ENCODE results near the gene TTYH3. TPM values are rescaled to one million over a fixed set of nuclear protein-coding genes. Genes with fewer than 3 reads are reported as not detected.

TTYH3 gene
- total RNA-seq, 2 donors from 2014 or later, result 14.3 to 17.9 TPM

DNA sequence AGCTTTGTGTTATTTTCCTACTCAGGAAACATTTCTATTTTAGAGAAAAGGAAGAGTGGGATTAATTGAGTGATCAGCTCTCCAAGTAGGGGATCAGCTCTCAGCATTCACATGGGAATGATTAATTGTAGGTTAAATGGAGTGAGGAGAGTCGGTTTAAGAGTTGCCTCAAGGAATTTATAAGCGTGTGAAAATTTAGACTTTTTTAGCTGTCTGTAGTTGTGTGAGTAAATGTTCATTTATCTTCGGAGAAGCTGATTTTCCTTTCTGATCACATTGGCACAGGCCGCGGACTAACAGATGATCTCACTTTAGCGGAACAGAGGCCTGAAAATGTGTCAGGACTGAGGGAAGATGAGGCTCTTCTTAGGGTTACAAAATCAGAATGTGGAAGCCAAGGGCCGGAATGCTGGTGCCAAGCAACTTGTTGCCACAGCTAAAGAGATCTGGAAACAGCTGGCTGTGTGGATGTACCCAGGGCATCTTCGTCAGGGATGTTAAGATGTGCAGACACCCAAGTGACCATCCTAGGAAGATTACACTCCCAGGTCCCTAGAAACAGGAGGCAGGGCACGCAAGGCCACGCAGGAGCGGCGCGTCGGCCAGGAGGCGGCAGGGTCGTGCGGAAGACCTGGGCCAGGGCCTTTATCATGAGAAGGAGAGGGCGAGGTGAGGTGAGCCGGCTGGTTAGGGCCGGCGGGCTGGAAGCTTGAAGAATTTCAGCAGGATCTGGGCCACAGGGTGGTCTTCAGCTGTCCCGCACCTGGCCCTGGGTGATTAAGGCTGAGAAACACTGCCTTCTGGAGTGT is 35.1 kb upstream of the TTYH3 start:
- H3K9me3 Mint-ChIP-seq, result no peaks in the 10 kb centered on the region
- H3K27me3 Mint-ChIP-seq, result no peaks in the 10 kb centered on the region
- ATAC-seq (replicated peaks), result no peak
- H3K27ac Mint-ChIP-seq, result no peak overlapping the region
- H3K4me1 Mint-ChIP-seq, result no peaks in the 10 kb centered on the region
- no peak overlapping the region for H3K4me3 Mint-ChIP-seq
- H3K36me3 Mint-ChIP-seq (ENCODE audit: low read depth), result peaks cover 44% of the 10 kb centered on the region

DNA sequence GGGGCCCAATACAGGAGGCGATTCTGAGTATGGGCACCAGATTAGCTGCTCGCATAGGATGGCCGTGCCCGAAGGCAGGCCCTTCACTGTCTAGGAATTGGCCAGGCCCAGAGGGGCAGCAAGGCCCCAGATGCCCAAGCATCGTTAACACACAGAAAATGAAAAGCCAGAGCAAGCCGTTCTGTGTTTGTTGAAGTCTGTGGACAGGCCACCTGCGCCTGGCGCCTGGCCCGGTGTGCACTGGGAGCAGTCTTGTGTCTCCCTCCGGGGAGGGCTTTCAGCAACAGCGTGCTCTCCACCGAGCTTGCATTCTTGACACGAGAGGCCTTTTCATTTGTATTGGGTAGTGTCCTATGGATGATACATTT is 34.5 kb upstream of the TTYH3 start:
- no peak overlapping the region for H3K4me3 Mint-ChIP-seq
- H3K9me3 Mint-ChIP-seq, result no peaks in the 10 kb centered on the region
- H3K4me1 Mint-ChIP-seq, result no peaks in the 10 kb centered on the region
- no peak overlapping the region for H3K27ac Mint-ChIP-seq
- no peak for ATAC-seq (replicated peaks)
- H3K36me3 Mint-ChIP-seq (ENCODE audit: low read depth), result peaks cover 40% of the 10 kb centered on the region
- H3K27me3 Mint-ChIP-seq, result no peaks in the 10 kb centered on the region

DNA sequence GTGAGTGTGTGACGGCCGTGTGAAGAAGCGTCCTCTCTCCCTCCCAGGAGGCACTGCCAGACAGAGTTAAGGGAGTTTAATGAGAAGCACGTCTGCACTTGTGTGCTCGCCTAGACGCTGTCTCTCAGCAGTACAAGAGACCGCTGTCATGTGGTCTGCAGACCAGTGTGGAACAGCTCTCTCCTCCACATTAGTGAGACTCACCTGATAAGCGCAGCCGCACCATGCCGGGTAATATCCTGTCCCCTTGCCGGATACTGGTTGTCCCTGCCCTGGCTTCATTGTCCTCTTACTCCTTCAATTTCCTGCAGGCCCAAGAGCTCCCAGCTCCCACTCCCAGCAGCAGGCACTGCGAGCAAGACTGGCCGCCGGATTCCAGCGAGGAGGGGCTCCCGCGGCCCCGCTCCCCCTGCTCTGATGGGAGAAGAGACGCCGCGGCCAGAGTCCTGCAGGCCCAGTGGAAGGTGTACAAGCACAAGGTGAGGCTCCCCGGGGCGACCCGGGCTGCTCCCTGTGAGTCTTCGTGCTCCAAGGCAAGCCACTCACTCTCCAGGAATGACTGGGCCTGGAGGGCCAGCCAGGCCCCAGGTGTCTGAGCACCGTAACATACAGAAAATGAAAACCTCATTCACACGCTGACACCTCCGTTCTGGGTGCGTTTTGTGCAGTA is 33.5 kb upstream of the TTYH3 start:
- Mint-ChIP-seq H3K4me3 (no peak overlapping the region), H3K36me3 (ENCODE audit: low read depth) (peaks cover 32% of the 10 kb centered on the region), H3K4me1 (no peaks in the 10 kb centered on the region), H3K9me3 (no peaks in the 10 kb centered on the region), H3K27ac (no peak overlapping the region), H3K27me3 (no peaks in the 10 kb centered on the region)
- no peak for ATAC-seq (replicated peaks)

DNA sequence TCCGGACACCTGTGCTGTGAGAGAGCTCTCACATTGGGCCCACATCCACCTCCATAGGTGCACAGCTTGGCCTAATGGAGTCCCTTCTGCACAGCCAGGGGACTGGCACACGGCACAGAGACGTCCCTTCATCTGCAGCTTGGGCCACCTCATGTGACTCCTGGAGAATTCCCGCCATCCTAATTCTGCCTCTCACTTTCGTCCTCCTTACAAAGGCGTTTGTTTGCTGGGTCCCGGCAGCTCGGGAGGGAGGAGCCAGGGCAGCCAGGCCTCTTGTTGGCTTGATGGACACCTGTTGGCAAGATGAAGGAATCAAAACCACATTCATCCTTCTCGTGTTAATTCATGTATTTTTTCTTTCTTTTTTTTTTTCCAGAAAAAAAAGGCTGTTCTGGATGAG is 30.7 kb upstream of the TTYH3 start:
- H3K36me3 Mint-ChIP-seq (ENCODE audit: low read depth), result peaks cover 21% of the 10 kb centered on the region
- H3K4me1 Mint-ChIP-seq, result no peaks in the 10 kb centered on the region
- H3K27me3 Mint-ChIP-seq, result no peaks in the 10 kb centered on the region
- no peaks in the 10 kb centered on the region for H3K9me3 Mint-ChIP-seq
- no peak overlapping the region for H3K4me3 Mint-ChIP-seq
- no peak overlapping the region for H3K27ac Mint-ChIP-seq
- ATAC-seq (replicated peaks), result no peak

DNA sequence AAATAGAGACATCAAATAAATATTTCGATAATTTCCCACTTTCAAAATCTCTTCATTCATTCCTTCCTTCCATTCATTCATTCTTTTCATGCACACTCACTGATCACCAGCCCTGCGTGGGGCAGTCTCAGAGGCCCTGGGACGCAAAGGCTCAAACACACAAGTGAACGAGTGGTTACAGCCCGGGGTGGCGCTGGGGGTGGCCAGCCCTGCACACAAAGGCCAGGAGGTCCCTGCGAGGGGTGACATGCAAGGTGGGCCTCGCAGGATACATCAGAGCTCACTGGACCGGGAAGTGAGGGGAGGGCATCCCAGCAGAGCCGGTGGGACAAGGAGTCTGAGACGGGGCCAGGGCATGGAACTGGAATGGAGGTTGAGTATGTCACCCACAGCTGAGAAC is 29.9 kb upstream of the TTYH3 start:
- peaks cover 21% of the 10 kb centered on the region for H3K36me3 Mint-ChIP-seq (ENCODE audit: low read depth)
- H3K4me3 Mint-ChIP-seq, result no peak overlapping the region
- no peak for ATAC-seq (replicated peaks)
- no peak overlapping the region for H3K27ac Mint-ChIP-seq
- H3K27me3 Mint-ChIP-seq, result no peaks in the 10 kb centered on the region
- no peaks in the 10 kb centered on the region for H3K4me1 Mint-ChIP-seq
- no peaks in the 10 kb centered on the region for H3K9me3 Mint-ChIP-seq

DNA sequence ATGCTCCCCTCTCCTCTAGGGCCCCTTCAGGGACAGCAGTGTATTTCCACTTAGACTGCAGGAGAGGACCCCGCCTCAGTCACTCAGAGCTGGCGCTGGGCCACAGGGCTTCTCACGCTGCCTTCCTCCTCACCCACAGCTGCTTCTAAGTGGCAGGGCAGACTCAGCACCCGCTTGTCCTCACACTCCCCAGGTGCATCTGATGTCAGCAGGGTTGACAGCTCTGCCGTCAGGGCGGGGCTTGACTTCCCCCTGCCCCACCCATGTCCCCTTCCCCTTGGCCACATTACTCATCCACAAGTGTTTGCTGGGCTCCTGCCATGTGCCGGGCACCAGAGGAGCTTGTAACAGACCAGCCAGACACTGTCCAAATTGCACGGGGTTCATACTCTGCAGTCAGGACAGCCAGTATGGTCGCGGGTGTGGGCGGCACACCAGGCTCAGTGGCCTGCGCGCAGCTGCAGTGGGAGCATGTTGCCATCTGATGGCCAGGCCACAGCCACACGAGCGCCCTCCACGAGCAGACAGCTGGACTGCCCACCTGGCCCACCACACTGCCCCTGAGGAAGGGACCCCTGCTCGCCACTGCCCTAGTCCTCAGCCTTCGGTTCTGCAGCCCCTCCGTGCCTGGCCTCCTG is 29.3 kb upstream of the TTYH3 start:
- H3K27me3 Mint-ChIP-seq, result no peaks in the 10 kb centered on the region
- H3K4me3 Mint-ChIP-seq, result no peak overlapping the region
- H3K9me3 Mint-ChIP-seq, result no peaks in the 10 kb centered on the region
- H3K27ac Mint-ChIP-seq, result no peak overlapping the region
- peaks cover 21% of the 10 kb centered on the region for H3K36me3 Mint-ChIP-seq (ENCODE audit: low read depth)
- no peak for ATAC-seq (replicated peaks)
- H3K4me1 Mint-ChIP-seq, result no peaks in the 10 kb centered on the region

DNA sequence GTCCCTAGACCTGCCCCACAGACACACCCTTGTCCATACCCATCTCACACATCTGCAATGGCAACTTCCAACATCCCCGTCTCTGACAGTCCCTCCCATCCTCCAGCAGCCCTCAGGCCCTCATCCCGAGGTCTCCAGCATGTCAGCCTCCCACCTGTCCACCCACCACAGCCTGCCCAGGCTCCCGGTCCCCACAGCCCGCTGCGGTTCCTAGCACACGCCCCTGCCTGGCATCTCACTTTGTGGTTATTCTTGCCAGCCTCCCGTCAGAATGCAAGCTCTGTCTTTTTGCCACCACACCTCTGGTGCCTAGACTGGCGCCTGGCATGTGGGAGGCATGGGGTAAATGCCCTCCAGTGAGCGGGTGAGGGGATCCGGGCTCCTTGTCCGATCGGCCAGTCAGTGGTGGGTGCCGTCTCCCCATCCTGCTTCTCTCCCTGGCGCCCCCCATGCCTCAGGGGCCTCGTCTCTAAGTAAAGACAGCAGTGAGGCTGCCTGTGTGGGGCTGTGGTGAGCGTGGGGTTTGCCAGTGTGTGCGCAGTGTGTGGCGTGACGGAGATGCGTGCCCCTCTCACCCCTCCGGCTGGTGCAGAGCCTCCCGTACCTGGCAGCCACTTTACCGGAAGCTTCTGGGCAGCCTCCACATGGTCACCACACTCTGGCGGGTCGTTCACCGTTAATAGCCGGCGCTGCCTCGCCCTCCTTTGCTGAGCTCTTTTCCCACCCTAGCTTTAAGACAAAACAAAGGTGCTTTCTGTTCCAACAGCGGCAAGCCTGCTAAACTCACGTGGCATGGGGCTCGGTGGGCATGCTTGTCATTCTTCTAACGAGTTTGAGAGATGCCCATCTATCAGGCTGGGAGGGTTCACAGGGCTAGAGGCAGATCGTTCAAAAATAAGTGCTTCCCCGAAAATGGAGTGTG is 28.5 kb upstream of the TTYH3 start:
- no peaks in the 10 kb centered on the region for H3K9me3 Mint-ChIP-seq
- no peak overlapping the region for H3K4me3 Mint-ChIP-seq
- no peak overlapping the region for H3K27ac Mint-ChIP-seq
- no peaks in the 10 kb centered on the region for H3K27me3 Mint-ChIP-seq
- H3K4me1 Mint-ChIP-seq, result no peaks in the 10 kb centered on the region
- ATAC-seq (replicated peaks), result no peak
- H3K36me3 Mint-ChIP-seq (ENCODE audit: low read depth), result peaks cover 21% of the 10 kb centered on the region

DNA sequence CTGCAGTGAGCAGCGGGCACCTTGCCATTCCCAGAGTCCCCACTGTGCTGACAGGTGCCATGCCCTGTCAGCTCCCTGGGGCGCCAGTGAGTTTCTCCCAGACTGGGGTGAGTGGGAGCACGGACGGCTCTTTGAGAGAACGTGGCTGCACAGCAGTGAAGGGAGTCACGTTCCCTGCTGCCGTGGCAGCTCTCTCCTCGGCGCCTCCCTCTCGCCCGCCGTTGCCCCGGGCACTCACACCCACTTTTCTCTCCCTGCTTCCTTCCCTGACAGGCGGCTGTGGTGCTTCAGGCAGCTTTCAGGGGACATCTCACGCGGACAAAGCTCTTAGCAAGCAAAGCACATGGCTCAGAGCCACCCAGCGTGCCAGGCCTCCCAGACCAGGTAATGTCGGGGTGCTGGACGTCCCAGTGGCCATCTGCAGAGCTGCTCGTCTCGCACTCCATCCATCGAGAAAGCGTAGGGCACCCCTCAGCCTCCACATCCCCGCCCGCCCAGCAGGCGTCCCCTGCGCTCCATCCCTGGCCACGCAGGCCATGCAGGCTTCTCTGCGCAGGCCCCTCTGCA is 27.1 kb upstream of the TTYH3 start:
- no peak for ATAC-seq (replicated peaks)
- no peaks in the 10 kb centered on the region for H3K4me1 Mint-ChIP-seq
- H3K4me3 Mint-ChIP-seq, result no peak overlapping the region
- H3K27me3 Mint-ChIP-seq, result no peaks in the 10 kb centered on the region
- peaks cover 10% of the 10 kb centered on the region for H3K36me3 Mint-ChIP-seq (ENCODE audit: low read depth)
- H3K27ac Mint-ChIP-seq, result no peak overlapping the region
- H3K9me3 Mint-ChIP-seq, result no peaks in the 10 kb centered on the region

DNA sequence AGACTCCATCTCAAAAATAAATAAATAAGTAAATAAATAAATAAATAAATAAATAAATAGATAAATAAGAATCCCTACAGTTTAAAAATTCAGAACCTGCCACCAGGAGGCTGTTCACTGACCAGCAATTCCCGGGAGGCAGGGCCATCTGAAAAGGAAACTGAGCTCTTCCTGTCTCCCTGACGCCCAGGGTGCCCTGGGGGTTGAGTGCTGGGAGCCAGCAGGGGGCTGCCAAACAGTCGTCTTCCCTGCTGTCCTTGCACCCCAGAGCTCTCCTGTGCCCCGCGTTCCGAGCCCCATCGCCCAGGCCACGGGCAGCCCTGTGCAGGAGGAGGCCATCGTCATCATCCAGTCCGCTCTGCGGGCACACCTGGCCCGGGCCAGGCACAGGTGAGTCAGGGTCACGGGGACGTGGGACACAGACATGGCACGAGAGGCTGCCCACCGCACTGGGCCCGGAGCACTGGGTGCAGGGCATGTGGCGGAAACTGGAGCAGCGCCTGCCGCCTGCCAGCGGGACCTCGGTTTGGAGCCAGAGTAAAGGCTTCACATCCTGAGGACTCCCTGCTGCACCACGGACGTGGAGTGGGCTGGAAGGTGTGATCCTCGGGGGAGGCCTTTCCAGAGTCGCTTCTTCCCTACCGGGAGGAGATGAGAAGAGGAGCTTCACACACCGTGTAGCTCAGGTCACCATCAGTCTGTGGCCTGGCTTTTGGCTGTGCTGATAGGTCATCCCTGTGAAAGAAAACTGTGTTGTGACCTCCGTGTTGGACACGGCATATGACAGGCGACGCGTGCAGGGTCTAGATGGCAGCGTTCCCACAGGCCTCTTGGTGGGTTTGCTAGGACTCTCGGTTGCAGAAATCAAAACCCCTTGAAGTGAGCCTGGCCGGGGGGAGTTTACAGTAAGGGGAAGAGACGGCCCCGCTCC is 25.9 kb upstream of the TTYH3 start:
- no peak overlapping the region for H3K27ac Mint-ChIP-seq
- no peaks in the 10 kb centered on the region for H3K27me3 Mint-ChIP-seq
- H3K4me1 Mint-ChIP-seq, result no peaks in the 10 kb centered on the region
- no peaks in the 10 kb centered on the region for H3K36me3 Mint-ChIP-seq (ENCODE audit: low read depth)
- H3K9me3 Mint-ChIP-seq, result no peaks in the 10 kb centered on the region
- no peak for ATAC-seq (replicated peaks)
- H3K4me3 Mint-ChIP-seq, result no peak overlapping the region

DNA sequence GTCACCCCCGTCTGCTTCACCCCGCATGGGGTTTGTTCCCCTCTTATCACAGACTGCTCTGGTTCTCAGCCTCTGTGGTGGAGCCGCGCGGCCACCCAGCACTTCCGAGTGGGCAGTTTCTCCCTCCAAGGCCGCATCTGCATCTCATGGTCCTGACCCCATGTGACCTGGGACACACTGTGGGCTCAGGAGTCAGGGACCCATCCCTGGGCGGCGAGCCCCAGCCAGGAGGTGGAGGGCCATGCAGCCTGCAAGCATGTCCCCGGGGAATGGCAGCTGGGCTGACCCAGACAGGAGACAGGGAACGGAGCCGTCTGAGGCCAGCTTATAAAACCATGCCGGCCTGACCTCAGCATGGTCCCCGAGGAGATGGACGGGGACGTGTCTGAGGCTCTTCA is 25.2 kb upstream of the TTYH3 start:
- H3K9me3 Mint-ChIP-seq, result no peaks in the 10 kb centered on the region
- H3K27me3 Mint-ChIP-seq, result no peaks in the 10 kb centered on the region
- ATAC-seq (replicated peaks), result no peak
- no peaks in the 10 kb centered on the region for H3K36me3 Mint-ChIP-seq (ENCODE audit: low read depth)
- H3K4me1 Mint-ChIP-seq, result no peaks in the 10 kb centered on the region
- no peak overlapping the region for H3K27ac Mint-ChIP-seq
- H3K4me3 Mint-ChIP-seq, result no peak overlapping the region

DNA sequence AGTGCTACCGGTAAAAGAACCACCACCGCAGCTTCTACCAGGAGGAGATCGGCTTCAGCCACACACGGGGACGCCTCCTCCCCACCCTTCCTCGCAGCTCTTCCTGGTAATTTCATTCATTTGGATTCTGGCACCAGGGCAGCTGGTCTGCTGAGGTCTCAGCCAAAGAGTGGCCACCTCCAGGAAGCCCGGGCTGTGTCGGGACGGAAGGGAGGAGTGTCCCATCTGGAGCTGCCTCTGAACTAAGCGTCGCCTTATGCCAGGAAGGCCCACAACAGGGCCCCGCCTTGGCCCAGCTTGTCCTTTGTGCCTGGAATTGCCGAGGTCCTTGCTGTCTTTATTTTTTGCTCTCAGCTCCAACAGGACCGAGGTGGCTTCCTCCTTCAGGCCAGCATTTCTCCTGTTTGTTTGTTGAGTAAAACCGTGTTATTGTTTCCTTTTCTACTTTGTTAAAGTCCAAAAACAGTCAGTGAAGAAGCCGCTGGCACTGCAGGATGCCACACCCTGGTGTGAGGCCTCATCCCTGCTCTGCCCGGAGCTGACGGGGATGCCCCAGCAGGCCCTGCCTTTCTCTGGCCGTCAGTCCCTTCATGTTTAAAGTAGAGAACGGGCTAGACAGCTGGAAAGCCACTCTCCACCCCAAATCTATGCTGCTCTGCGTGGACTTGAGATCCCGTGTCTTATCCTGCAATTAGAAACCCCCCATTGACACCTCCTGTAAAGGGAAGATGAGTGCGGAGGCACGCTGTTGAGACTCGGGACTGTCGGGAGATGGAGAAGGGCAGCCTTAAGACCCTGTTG is 24.5 kb upstream of the TTYH3 start:
- Mint-ChIP-seq H3K27ac (peak overlapping the region; percentile 28), H3K4me3 (no peak overlapping the region), H3K4me1 (no peaks in the 10 kb centered on the region), H3K9me3 (no peaks in the 10 kb centered on the region), H3K27me3 (no peaks in the 10 kb centered on the region), H3K36me3 (ENCODE audit: low read depth) (no peaks in the 10 kb centered on the region)
- no peak for ATAC-seq (replicated peaks)

DNA sequence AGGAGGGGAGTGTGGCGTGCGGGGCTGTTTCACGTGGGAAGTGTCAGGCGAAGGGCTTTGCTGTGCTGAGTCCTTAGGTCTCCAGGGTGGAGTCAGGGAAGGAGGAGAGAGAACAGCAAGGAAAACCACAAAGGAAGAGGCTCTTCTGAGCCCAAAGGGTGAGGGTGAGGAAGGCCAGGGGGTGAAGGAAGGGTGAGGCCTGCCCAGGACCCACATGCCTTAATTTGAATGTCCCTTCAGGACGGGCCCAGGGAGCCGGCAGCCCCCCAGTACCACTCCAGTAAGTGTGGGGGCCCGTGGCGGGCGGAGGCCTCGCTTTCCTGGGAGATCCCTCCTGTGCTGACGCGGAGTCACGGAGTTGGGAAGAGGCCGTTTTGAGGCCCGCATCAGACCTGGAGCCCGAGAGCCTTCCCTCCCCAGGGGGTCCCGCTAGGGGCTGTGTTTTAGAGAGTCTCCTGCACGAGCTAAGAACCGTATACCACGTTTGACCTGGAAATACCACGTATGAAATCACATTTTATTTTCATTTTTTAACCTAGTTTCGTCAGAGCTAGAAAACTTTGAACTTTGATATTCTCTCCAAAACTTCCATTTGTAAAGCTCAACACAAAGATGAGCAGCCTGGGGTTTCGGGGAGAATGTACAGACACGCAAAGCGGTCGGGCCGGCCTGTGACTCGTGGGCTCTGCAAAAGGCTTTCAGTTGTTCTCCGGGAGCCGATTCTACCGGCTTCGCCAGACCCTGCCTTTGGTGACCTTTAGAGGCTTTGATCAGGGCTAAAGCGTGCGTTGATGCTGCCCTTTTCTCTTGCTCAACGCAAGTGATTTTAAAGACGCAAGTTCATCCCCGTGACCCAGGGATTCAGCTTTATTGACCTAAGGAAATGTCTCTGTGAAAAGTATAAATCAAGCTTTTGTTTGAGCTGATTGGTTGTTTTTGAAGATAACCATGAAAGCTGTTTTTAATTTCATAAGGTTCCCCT is 23.6 kb upstream of the TTYH3 start:
- no peak for ATAC-seq (replicated peaks)
- Mint-ChIP-seq H3K27me3 (no peaks in the 10 kb centered on the region), H3K36me3 (ENCODE audit: low read depth) (no peaks in the 10 kb centered on the region), H3K4me3 (no peak overlapping the region), H3K9me3 (no peaks in the 10 kb centered on the region), H3K4me1 (no peaks in the 10 kb centered on the region), H3K27ac (peak overlapping the region; percentile 28)
